Activated CD4-positive, alpha-beta memory T cell treated with anti-CD3 and anti-CD28 coated beads for 36 hours (primary cell): ENCODE data around the gene KNTC1. TPM values are rescaled to one million over a fixed set of nuclear protein-coding genes. Genes with fewer than 3 reads are reported as not detected.
"Not testable (repeated sequence)": the region's sequence is repeated elsewhere in the genome, so short reads cannot be mapped to it uniquely, and the experiment has no call there.

Source experiments
- CTCF ChIA-PET: fragments of 350-600 bp; sonication (Branson Sonifier 250); formaldehyde crosslinking; loops from one replicate; lab custom pipeline; 2021; ENCODE audit warnings: antibody characterized with exemption, inconsistent platforms; lab: Charles Lee
- POLR2A ChIA-PET: fragments of 350-600 bp; sonication (Branson Sonifier 250); formaldehyde crosslinking; loops from one replicate; lab custom pipeline; 2021; ENCODE audit warnings: antibody characterized with exemption; lab: Charles Lee
- DNase-seq: peaks from one replicate; pipeline ENCODE4 v3.0.0-alpha.2; 2020
- H3K27ac Mint-ChIP-seq: one replicate; pipeline ENCODE4 v1.8.0; 2021; ENCODE audit warnings: mixed read lengths
- H3K27me3 Mint-ChIP-seq: one replicate; pipeline ENCODE4 v1.8.0; 2021; ENCODE audit warnings: mixed read lengths
- H3K36me3 Mint-ChIP-seq: one replicate; pipeline ENCODE4 v1.8.0; 2021; ENCODE audit warnings: mixed read lengths
- H3K4me1 Mint-ChIP-seq: one replicate; pipeline ENCODE4 v1.8.0; 2021; ENCODE audit warnings: low read depth, mixed read lengths
- H3K4me3 Mint-ChIP-seq: one replicate; pipeline ENCODE4 v1.8.0; 2021; ENCODE audit warnings: mild to moderate bottlenecking, mixed read lengths
- H3K9me3 Mint-ChIP-seq: one replicate; pipeline ENCODE4 v1.8.0; 2021; ENCODE audit warnings: mixed read lengths
- intact Hi-C: fragments of 100-400 bp; cut with micrococcal nuclease; formaldehyde crosslinking; loops from one replicate; pipeline ENCODE4 v1.15.1; 2023
- total RNA-seq, 2 experiments: library from RNA; stranded (reverse); gene quantifications; one replicate each; pipeline ENCODE4 v1.2.3, GENCODE V29; 2021

KNTC1 gene, protein sequence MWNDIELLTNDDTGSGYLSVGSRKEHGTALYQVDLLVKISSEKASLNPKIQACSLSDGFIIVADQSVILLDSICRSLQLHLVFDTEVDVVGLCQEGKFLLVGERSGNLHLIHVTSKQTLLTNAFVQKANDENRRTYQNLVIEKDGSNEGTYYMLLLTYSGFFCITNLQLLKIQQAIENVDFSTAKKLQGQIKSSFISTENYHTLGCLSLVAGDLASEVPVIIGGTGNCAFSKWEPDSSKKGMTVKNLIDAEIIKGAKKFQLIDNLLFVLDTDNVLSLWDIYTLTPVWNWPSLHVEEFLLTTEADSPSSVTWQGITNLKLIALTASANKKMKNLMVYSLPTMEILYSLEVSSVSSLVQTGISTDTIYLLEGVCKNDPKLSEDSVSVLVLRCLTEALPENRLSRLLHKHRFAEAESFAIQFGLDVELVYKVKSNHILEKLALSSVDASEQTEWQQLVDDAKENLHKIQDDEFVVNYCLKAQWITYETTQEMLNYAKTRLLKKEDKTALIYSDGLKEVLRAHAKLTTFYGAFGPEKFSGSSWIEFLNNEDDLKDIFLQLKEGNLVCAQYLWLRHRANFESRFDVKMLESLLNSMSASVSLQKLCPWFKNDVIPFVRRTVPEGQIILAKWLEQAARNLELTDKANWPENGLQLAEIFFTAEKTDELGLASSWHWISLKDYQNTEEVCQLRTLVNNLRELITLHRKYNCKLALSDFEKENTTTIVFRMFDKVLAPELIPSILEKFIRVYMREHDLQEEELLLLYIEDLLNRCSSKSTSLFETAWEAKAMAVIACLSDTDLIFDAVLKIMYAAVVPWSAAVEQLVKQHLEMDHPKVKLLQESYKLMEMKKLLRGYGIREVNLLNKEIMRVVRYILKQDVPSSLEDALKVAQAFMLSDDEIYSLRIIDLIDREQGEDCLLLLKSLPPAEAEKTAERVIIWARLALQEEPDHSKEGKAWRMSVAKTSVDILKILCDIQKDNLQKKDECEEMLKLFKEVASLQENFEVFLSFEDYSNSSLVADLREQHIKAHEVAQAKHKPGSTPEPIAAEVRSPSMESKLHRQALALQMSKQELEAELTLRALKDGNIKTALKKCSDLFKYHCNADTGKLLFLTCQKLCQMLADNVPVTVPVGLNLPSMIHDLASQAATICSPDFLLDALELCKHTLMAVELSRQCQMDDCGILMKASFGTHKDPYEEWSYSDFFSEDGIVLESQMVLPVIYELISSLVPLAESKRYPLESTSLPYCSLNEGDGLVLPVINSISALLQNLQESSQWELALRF (N-terminal part only)
- 100 to 1,000 TPM; 136 to 147 TPM for total RNA-seq

DNA sequence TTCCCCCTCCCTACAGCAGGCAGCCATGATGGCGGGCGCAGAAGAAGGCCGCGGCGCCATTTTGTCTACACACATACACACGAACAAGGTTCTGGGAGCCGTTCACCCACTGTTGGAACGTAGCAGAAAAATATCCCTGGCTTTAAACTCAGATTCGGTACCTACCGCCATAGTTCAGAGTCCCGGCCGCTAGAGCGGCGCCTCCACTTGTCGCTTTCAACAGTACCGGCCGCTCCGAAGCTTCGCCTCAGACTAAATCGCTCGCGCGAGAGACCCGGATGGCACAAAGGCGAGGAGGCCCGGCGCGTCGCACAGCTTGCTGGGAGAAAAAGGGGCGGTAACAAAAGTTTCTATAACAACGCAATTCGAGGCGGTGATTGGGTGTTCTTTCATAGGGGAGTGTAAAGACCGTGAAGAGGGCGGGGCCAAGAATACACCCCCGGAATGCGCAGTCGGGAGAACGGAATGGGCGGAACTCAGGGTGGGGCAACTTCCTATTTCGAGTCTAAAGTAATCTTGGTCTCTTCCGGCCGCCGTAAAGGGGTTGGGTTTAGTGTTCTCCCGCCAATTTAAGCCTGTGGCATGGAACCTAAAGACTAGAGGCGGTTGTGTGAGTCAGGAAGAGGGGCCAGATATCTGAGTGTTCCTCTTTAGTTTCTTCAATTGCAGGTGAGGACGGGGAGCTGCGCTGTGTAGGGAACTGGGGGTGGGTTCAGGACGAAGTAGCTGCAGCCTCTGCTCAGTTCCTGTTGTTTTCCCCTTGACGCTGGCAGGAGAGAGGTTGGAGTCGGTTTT, at the start of gene KNTC1, which contains the start of gene RSRC2:
KNTC1 (plus strand) TSS at position 567 of the 795 bp plus-strand sequence. CDS start 2,815 bp downstream, outside the sequence.
RSRC2 (minus strand) TSS at position 254 of the 795 bp plus-strand sequence; CDS start at position 171, 83 bp downstream.
- ChIA-PET CTCF (interaction anchor here (1.1 to 2.4 kb wide), 4 partner anchors 16 to 171 kb away, joined by 3 to 13 read pairs (median 6); partner anchors contain the start of gene ZCCHC8), POLR2A (interaction anchor here (0.6 to 13.6 kb wide), 13 partner anchors 9 to 898 kb away, joined by 3 to 215 read pairs (median 4); partner anchors contain the start of genes MPHOSPH9 and ZCCHC8)
- H3K27ac Mint-ChIP-seq: no peak within 1 kb of the TSS
- H3K4me3 Mint-ChIP-seq: no peak within 1 kb of the TSS
- H3K36me3 Mint-ChIP-seq: peaks cover 42% of the 10 kb centered on the region
- DNase-seq: peak; percentile 99
- H3K9me3 Mint-ChIP-seq: no peaks in the 10 kb centered on the region
- no peaks in the 10 kb centered on the region for H3K27me3 Mint-ChIP-seq
- intact Hi-C loops: loop anchor here (1.0 to 5.0 kb wide), 7 partner anchors 26 to 905 kb away; partner anchors contain the start of genes DENR, DIABLO, MPHOSPH9 and MTRFR
- H3K4me1 Mint-ChIP-seq: peaks cover 36% of the 10 kb centered on the region

DNA sequence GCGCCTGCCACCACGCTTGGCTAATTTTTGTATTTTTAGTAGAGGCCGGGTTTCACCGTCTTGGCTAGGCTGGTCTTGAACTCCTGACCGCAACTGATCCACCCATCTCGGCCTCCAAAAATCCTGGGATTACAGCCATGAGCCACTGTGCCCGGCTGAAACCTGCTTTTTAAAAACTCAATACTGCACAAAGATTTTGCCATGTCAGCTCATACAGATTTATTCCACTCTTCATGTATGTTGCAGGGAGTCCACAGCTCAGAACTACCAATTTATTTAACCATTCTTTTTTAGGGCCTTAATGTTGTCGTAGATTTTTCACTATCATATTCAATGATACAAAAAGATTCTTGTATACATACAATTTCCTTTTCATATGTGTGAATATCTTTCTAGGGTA, 46.3 kb upstream of the KNTC1 start:
- H3K4me1 Mint-ChIP-seq: peaks cover 16% of the 10 kb centered on the region
- ChIA-PET CTCF (interaction anchor here (1.5 kb wide), 1 partner anchor 9 kb away, joined by 5 read pairs; no protein-coding TSS in a partner anchor), POLR2A (interaction anchor here (1.3 kb wide), 1 partner anchor 14 kb away, joined by 4 read pairs; no protein-coding TSS in a partner anchor)
- no peak for DNase-seq
- intact Hi-C loops: no loop called here
- no peaks in the 10 kb centered on the region for H3K27me3 Mint-ChIP-seq
- peaks cover 60% of the 10 kb centered on the region for H3K36me3 Mint-ChIP-seq
- H3K9me3 Mint-ChIP-seq: no peaks in the 10 kb centered on the region
- H3K4me3 Mint-ChIP-seq: no peak overlapping the region
- H3K27ac Mint-ChIP-seq: no peak overlapping the region

DNA sequence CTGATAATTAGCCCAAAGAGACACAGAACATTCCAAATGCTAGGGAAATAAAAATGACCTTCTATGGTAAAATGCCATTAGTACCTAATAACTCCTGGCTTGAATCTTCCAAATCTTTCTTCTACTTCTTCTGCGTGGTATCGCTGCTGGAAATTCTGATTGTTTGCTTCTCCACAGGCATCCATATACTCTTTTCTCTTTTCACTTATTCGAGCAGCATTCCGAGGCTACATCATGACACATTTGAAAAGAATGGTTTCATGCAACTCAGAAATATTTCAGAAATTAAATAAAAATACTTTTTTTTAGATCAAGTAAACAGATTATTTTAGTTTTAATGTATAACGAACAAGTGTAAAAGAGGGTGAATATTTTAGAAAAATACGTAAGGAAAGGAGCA, 45.2 kb upstream of the KNTC1 start:
- ChIA-PET CTCF (interaction anchor here (0.6 kb wide), 1 partner anchor 10 kb away, joined by 3 read pairs; no protein-coding TSS in a partner anchor), POLR2A (no interaction called here)
- Mint-ChIP-seq H3K27ac (no peak overlapping the region), H3K27me3 (no peaks in the 10 kb centered on the region), H3K4me3 (no peak overlapping the region), H3K9me3 (no peaks in the 10 kb centered on the region), H3K36me3 (peaks cover 55% of the 10 kb centered on the region), H3K4me1 (peaks cover 14% of the 10 kb centered on the region)
- DNase-seq: no peak
- intact Hi-C loops: no loop called here

DNA sequence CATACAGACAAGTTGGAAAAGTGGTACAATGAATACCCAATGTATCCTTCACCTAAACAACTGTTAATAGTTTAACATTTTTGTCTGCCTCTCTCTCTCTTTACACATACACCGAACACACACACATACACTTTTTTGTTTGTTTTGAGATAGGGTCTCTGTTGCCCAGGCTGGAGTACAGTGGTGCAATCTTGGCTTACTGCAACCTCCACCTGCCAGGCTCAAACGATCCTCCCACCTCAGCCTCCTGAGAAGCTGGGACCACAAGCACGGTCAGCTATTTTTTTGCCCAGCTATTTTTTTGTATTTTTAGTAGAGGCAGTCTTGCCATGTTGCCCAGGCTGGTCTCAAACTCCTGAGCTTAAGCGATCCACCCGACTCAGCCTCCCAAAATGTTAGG, 43.1 kb upstream of the KNTC1 start:
- DNase-seq: no peak

DNA sequence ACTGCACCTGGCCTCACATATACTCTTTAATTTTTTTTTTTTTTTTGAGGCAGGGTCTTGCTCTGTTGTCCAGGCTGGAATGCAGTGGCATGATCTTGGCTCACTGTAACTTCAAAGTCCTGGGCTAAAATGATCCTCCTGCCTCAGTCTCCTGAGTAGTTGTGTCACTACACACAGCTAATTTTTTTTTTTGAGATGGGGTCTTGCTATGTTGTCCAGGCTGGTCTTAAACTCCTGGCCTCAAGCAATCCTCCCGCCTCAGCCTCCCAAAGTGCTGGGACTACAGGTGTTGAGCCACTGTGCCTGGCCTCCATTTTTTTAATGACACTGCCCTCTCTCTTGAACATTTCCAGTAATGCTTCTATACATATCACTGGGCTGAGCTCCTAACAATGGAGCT, 42.7 kb upstream of the KNTC1 start:
- H3K9me3 Mint-ChIP-seq, H3K4me3 Mint-ChIP-seq, DNase-seq, H3K27me3 Mint-ChIP-seq, intact Hi-C loops, H3K27ac Mint-ChIP-seq: not testable (repeated sequence)
- POLR2A ChIA-PET: interaction anchor here (0.6 to 1.6 kb wide), 3 partner anchors 10 to 19 kb away, joined by 3 to 4 read pairs (median 4); no protein-coding TSS in a partner anchor
- CTCF ChIA-PET: interaction anchor here (1.5 to 1.7 kb wide), 2 partner anchors 13 to 129 kb away, joined by 6 to 8 read pairs; no protein-coding TSS in a partner anchor
- Mint-ChIP-seq H3K4me1 (peaks cover 17% of the 10 kb centered on the region), H3K36me3 (peaks cover 50% of the 10 kb centered on the region)

More for the DNA sequence above, 43.1 kb upstream of the KNTC1 start:
- Mint-ChIP-seq H3K36me3 (peaks cover 48% of the 10 kb centered on the region), H3K9me3 (no peaks in the 10 kb centered on the region), H3K4me1 (peaks cover 16% of the 10 kb centered on the region), H3K27ac (peak overlapping the region; percentile 6), H3K27me3 (no peaks in the 10 kb centered on the region), H3K4me3 (no peak overlapping the region)
- intact Hi-C loops: no loop called here
- ChIA-PET POLR2A (interaction anchor here (0.6 to 1.6 kb wide), 3 partner anchors 9 to 20 kb away, joined by 3 to 4 read pairs (median 4); no protein-coding TSS in a partner anchor), CTCF (interaction anchor here (1.7 kb wide), 1 partner anchor 12 kb away, joined by 8 read pairs; no protein-coding TSS in a partner anchor)

DNA sequence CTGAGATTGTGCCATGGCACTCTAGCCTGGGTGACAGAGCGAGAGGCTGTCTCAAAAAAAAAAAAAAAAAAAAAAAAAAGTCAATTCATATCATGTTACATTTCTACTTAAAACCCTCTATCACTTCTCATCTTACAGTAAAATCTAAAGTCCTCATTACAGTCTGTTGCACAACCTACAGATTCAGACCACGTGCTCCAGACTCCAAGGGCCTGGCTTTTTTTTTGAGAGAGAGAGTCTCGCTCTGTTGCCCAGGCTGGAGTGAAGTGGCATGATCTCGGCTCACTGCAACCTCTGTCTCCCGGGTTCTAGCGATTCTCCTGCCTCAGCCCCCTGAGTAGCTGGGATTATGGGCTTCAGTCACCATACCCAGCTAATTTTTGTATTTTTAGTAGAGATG, 40.7 kb upstream of the KNTC1 start:
- H3K4me3 Mint-ChIP-seq, H3K9me3 Mint-ChIP-seq, H3K27ac Mint-ChIP-seq, H3K27me3 Mint-ChIP-seq, DNase-seq, intact Hi-C loops: not testable (repeated sequence)
- H3K4me1 Mint-ChIP-seq: peaks cover 21% of the 10 kb centered on the region
- peaks cover 49% of the 10 kb centered on the region for H3K36me3 Mint-ChIP-seq
- ChIA-PET POLR2A (interaction anchor here (0.9 to 1.6 kb wide), 2 partner anchors 12 to 31 kb away, joined by 3 read pairs; no protein-coding TSS in a partner anchor), CTCF (interaction anchor here (0.7 to 1.2 kb wide), 3 partner anchors 15 to 86 kb away, joined by 3 to 4 read pairs (median 4); no protein-coding TSS in a partner anchor)

DNA sequence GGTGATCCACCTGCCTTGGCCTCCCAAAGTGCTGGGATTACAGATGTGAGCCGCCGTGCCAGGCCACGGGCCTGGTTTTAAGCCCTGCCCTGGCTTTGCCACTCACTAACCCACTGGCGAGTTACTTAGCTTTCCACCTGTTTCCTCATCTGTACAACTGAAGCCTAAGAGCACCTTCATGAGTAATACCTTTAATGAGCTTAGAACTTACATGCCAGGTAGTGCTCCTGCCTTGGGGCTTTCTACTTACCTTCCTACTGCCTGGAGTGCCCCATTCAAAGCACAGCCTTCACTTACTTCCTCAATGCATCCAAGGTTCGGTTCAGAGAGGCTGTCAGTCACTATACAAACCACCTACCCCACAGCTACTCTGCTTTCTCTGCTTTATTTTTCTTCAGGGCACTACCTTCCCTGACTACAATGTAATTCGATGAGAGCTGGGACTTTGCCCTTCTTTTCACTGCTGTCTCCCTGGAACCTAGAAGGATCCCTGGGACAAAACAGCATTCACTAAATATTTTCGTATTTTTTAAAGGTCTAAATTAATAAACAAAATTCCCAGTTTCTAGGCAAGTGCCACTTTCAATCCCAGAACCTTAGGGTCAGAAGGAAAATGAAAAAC, 40.1 kb upstream of the KNTC1 start:
- H3K27ac Mint-ChIP-seq: no peak overlapping the region
- H3K9me3 Mint-ChIP-seq: no peaks in the 10 kb centered on the region
- ChIA-PET CTCF (interaction anchor here (0.7 to 1.2 kb wide), 3 partner anchors 15 to 87 kb away, joined by 3 to 4 read pairs (median 4); no protein-coding TSS in a partner anchor), POLR2A (interaction anchor here (0.9 to 1.6 kb wide), 2 partner anchors 11 to 31 kb away, joined by 3 read pairs; no protein-coding TSS in a partner anchor)
- peaks cover 21% of the 10 kb centered on the region for H3K4me1 Mint-ChIP-seq
- H3K4me3 Mint-ChIP-seq: no peak overlapping the region
- intact Hi-C loops: no loop called here
- no peak for DNase-seq
- peaks cover 49% of the 10 kb centered on the region for H3K36me3 Mint-ChIP-seq
- H3K27me3 Mint-ChIP-seq: no peaks in the 10 kb centered on the region

DNA sequence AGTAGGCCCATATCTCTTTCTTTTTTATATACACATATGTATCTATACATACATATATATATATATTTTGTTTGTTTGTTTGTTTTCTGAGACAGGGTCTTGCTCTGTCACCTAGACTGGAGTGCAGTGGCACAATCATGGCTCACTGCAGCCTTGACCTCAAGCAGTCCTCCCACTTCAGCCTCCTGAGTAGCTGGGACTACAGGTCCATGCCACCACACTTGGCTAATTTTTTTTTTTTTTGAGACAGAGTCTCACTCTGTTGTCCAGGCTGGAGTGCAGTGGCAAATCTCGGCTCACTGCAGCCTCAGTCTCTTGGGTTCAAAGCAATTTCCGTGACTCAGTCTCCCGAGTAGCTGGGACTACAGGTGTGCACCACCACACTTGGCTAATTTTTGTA, 39.2 kb upstream of the KNTC1 start:
- POLR2A ChIA-PET, DNase-seq, H3K9me3 Mint-ChIP-seq, intact Hi-C loops, H3K27me3 Mint-ChIP-seq, H3K4me3 Mint-ChIP-seq, H3K27ac Mint-ChIP-seq, CTCF ChIA-PET: not testable (repeated sequence)
- H3K4me1 Mint-ChIP-seq: peaks cover 19% of the 10 kb centered on the region
- peaks cover 53% of the 10 kb centered on the region for H3K36me3 Mint-ChIP-seq

DNA sequence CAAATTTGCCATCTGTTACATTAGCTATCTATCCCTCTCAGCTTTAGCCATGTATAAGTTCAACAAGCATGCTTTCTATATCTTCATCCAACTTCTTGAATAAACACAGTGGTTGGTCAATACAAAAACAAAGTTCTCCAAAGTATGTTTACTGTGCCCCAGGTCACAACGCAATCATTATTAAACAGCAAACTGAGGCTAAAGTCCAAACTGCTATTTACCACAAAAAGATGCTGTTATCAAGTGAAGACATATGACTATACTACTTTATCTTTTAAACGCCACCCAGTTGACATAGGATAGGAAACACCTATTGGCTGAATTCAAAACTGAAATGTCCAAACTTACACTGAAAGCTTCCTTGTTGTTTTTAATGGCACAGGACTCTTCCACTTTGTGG, 38.0 kb upstream of the KNTC1 start:
- Mint-ChIP-seq H3K27ac (no peak overlapping the region), H3K4me1 (peaks cover 13% of the 10 kb centered on the region), H3K36me3 (peaks cover 43% of the 10 kb centered on the region), H3K27me3 (no peaks in the 10 kb centered on the region), H3K9me3 (no peaks in the 10 kb centered on the region), H3K4me3 (no peak overlapping the region)
- DNase-seq: no peak
- POLR2A ChIA-PET: no interaction called here
- intact Hi-C loops: no loop called here
- CTCF ChIA-PET: interaction anchor here (1.0 to 1.5 kb wide), 2 partner anchors 12 to 17 kb away, joined by 3 to 6 read pairs; partner anchors contain the start of gene ZCCHC8
